Skeletal muscle tissue (tissue), 4 donors: ENCODE measurements around the gene COL15A1. TPM values are rescaled to one million over a fixed set of nuclear protein-coding genes. Genes with fewer than 3 reads are reported as not detected.

ENCODE experiments used
- H3K27ac ChIP-seq: one replicate; pipeline ENCODE4 v1.7.0; 2013; ENCODE audit warnings: mild to moderate bottlenecking, low read depth, low read length, inconsistent platforms
- H3K27me3 ChIP-seq, 3 donors: one replicate each; pipeline ENCODE4 v1.7.0; 2013; ENCODE audit warnings: low read length in 3 of 3; ENCODE audit not compliant: control insufficient read depth in 3 of 3, insufficient read depth in 3 of 3
- H3K36me3 ChIP-seq, 3 donors: one replicate each; pipeline ENCODE4 v1.7.0; 2013; ENCODE audit warnings: low read length in 3 of 3; ENCODE audit not compliant: control insufficient read depth in 3 of 3, insufficient read depth in 3 of 3
- H3K4me1 ChIP-seq, 3 donors: one replicate each; pipeline ENCODE4 v1.7.0; 2013; ENCODE audit warnings: low read length in 3 of 3, mild to moderate bottlenecking in 3 of 3; ENCODE audit not compliant: control insufficient read depth in 3 of 3, insufficient read depth in 3 of 3
- H3K4me3 ChIP-seq, 3 donors: one replicate each; pipeline ENCODE4 v1.7.0; 2013; ENCODE audit warnings: low read length in 3 of 3
- H3K9ac ChIP-seq, 3 donors: one replicate each; pipeline ENCODE4 v1.7.0; 2013; ENCODE audit warnings: low read length in 3 of 3, mild to moderate bottlenecking in 3 of 3, moderate library complexity in 2 of 3, low read depth in 1 of 3
- H3K9me3 ChIP-seq, 3 donors: one replicate each; pipeline ENCODE4 v1.7.0; 2013; ENCODE audit warnings: low read length in 3 of 3; ENCODE audit not compliant: control insufficient read depth in 3 of 3
- total RNA-seq: library from RNA; depleted of rRNA; stranded (reverse); fragments of >200 nt; gene quantifications from one replicate; pipeline ENCODE4 v1.2.3, GENCODE V29; 2014
- donor health status: Osteomylitis.

Gene COL15A1
- total RNA-seq, 1 donor from 2014 or later = 178 TPM

- Histone ChIP-seq H3K9ac (no peak overlapping the region), H3K9me3 (no peaks in the 10 kb centered on the region), H3K4me1 (no peaks in the 10 kb centered on the region), H3K27ac (no peak overlapping the region), H3K27me3 (no peaks in the 10 kb centered on the region), H3K4me3 (no peak overlapping the region), H3K36me3 (peaks cover 5 to 28% (median 5%) of the 10 kb centered on the region in 3 donors)
Observed at GRCh38 chr9:99012957-99013512, 69.3 kb downstream of the COL15A1 start.

- H3K36me3 ChIP-seq = peaks cover 5 to 28% (median 5%) of the 10 kb centered on the region in 3 donors
Observed at GRCh38 chr9:99013550-99013949, 69.8 kb downstream of the COL15A1 start.

GRCh38 chr9:99015448-99015847 lies 71.7 kb downstream of the COL15A1 start:
- H3K4me1 ChIP-seq = no peaks in the 10 kb centered on the region
- no peaks in the 10 kb centered on the region for H3K9me3 ChIP-seq
- H3K36me3 ChIP-seq = peaks cover 7 to 24% (median 9%) of the 10 kb centered on the region in 3 donors
- no peaks in the 10 kb centered on the region for H3K27me3 ChIP-seq
- H3K27ac ChIP-seq = no peak overlapping the region
- no peak overlapping the region for H3K9ac ChIP-seq
- H3K4me3 ChIP-seq = no peak overlapping the region

More at GRCh38 chr9:99013550-99013949, 69.8 kb downstream of the COL15A1 start:
- Histone ChIP-seq H3K9ac (no peak overlapping the region), H3K4me1 (no peaks in the 10 kb centered on the region), H3K4me3 (no peak overlapping the region), H3K27ac (no peak overlapping the region), H3K9me3 (no peaks in the 10 kb centered on the region), H3K27me3 (no peaks in the 10 kb centered on the region)

- H3K9me3 ChIP-seq = no peaks in the 10 kb centered on the region
- H3K27ac ChIP-seq = no peak overlapping the region
- H3K27me3 ChIP-seq = no peaks in the 10 kb centered on the region
- no peaks in the 10 kb centered on the region for H3K4me1 ChIP-seq
- H3K9ac ChIP-seq = no peak overlapping the region
- H3K4me3 ChIP-seq = no peak overlapping the region
- peaks cover 7 to 24% (median 10%) of the 10 kb centered on the region in 3 donors for H3K36me3 ChIP-seq
Observed at GRCh38 chr9:99015890-99016289, 72.2 kb downstream of the COL15A1 start.

- peaks cover 7 to 24% (median 10%) of the 10 kb centered on the region in 3 donors for H3K36me3 ChIP-seq
- peaks cover 0 to 4% (median 0%) of the 10 kb centered on the region in 3 donors for H3K4me1 ChIP-seq
- H3K9me3 ChIP-seq = no peaks in the 10 kb centered on the region
- no peak overlapping the region for H3K9ac ChIP-seq
- no peaks in the 10 kb centered on the region for H3K27me3 ChIP-seq
- H3K27ac ChIP-seq = no peak overlapping the region
- no peak overlapping the region for H3K4me3 ChIP-seq
Observed at GRCh38 chr9:99016681-99017387, 73.1 kb downstream of the COL15A1 start.

- Histone ChIP-seq H3K4me3 (no peak overlapping the region), H3K27ac (no peak overlapping the region), H3K4me1 (peaks cover 3 to 16% (median 12%) of the 10 kb centered on the region in 3 donors), H3K9ac (no peak overlapping the region), H3K9me3 (no peaks in the 10 kb centered on the region), H3K27me3 (no peaks in the 10 kb centered on the region), H3K36me3 (peaks cover 10 to 28% (median 10%) of the 10 kb centered on the region in 3 donors)
Observed at GRCh38 chr9:99018653-99019052, 74.9 kb downstream of the COL15A1 start.

GRCh38 chr9:99019510-99020331 lies 76.0 kb downstream of the COL15A1 start:
- Histone ChIP-seq H3K9ac (no peak overlapping the region), H3K4me1 (peaks cover 3 to 18% (median 14%) of the 10 kb centered on the region in 3 donors), H3K27me3 (no peaks in the 10 kb centered on the region), H3K4me3 (no peak overlapping the region), H3K27ac (peak overlapping the region; percentile 49), H3K36me3 (peaks cover 10 to 28% (median 10%) of the 10 kb centered on the region in 3 donors), H3K9me3 (no peaks in the 10 kb centered on the region)

- H3K36me3 ChIP-seq = peaks cover 10 to 25% (median 14%) of the 10 kb centered on the region in 3 donors
- H3K4me1 ChIP-seq = peaks cover 3 to 18% (median 14%) of the 10 kb centered on the region in 3 donors
- H3K27ac ChIP-seq = peak overlapping the region; percentile 49
- H3K9me3 ChIP-seq = no peaks in the 10 kb centered on the region
- H3K27me3 ChIP-seq = no peaks in the 10 kb centered on the region
- H3K4me3 ChIP-seq = no peak overlapping the region
- H3K9ac ChIP-seq = no peak overlapping the region
Observed at GRCh38 chr9:99020786-99021436, 77.2 kb downstream of the COL15A1 start.

- Histone ChIP-seq H3K36me3 (peaks cover 13 to 19% (median 14%) of the 10 kb centered on the region in 3 donors), H3K4me3 (no peak overlapping the region), H3K9ac (no peak overlapping the region), H3K9me3 (no peaks in the 10 kb centered on the region), H3K27me3 (no peaks in the 10 kb centered on the region), H3K4me1 (peaks cover 3 to 18% (median 14%) of the 10 kb centered on the region in 3 donors), H3K27ac (no peak overlapping the region)
Observed at GRCh38 chr9:99021512-99021911, 77.8 kb downstream of the COL15A1 start.
